Tibial artery (tissue), 4 donors: ENCODE data around the gene PEX5L.

Experiments
- DNase-seq, 2 donors: peaks; one replicate each; pipeline ENCODE4 v3.0.0-alpha.2; 2019
- H3K27ac ChIP-seq, 2 donors: fragments of 200-600 bp; sonication (generic) in 1 of 2; 1 replicate in 1 of 2; 2 replicates in 1 of 2; pipeline ENCODE4 v1.5.1; 2018 to 2019; ENCODE audit warnings: mild to moderate bottlenecking in 1 of 2
- H3K27me3 ChIP-seq, 2 donors: fragments of 200-600 bp; sonication (generic) in 1 of 2; one replicate each; pipeline versions ENCODE4 v1.5.1 to v1.6.0; 2016 to 2019
- H3K36me3 ChIP-seq, 3 donors: fragments of 200-600 bp; sonication (generic) in 2 of 3; one replicate each; pipeline ENCODE4 v1.5.1; 2016 to 2019; ENCODE audit warnings: mild to moderate bottlenecking in 2 of 3
- H3K4me1 ChIP-seq, 4 donors: fragments of 200-600 bp; sonication (generic) in 2 of 4; 1 replicate in 3 of 4; 2 replicates in 1 of 4; pipeline ENCODE4 v1.5.1; 2016 to 2019
- H3K4me3 ChIP-seq, 2 donors: fragments of 200-600 bp; sonication (generic) in 1 of 2; 1 replicate in 1 of 2; 2 replicates in 1 of 2; pipeline ENCODE4 v1.5.1; 2018 to 2019; ENCODE audit warnings: mild to moderate bottlenecking in 2 of 2
- H3K9me3 ChIP-seq, 3 donors: fragments of 200-600 bp; sonication (generic) in 1 of 3; one replicate each; pipeline ENCODE4 v1.5.1; 2016 to 2019
- intact Hi-C: fragments of 100-400 bp; cut with DNase I; formaldehyde crosslinking; loops from one replicate; pipeline ENCODE4 v1.15.0; 2023; ENCODE audit warnings: low total_unique reads
- TF ChIP-seq, protein P1 (sequence below), 2 experiments: fragments of 200-600 bp in 1 of 2; fragments of 450-650 bp in 1 of 2; IDR thresholded peaks; one replicate each; pipeline ENCODE4 v1.5.1; 2017 to 2019; ENCODE audit warnings: antibody characterized with exemption in 2 of 2, mild to moderate bottlenecking in 1 of 2, moderate library complexity in 1 of 2

The PEX5L gene

DNA sequence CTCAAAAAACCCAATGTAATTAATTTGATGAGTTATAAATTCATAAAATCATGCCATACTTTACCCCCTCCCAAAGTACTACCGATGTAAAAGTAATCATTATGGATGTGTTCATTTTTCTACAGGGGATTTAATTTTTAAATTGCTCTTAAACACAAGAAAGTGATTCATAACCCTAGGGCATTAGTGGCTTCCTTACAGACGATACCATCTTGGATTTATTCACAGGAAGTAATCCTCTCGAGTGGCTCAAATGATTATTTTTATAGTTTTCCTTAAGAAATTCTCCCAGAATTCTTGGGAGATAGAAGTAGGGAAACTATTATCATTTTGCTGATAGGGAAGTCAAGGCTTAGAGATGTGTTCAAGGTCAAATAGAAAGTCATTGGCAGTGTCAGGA is 80.9 kb downstream of the PEX5L start:
- Histone ChIP-seq H3K36me3 (no peaks in the 10 kb centered on the region), H3K27me3 (peaks cover 0 to 3% of the 10 kb centered on the region in 2 donors), H3K27ac (no peak overlapping the region), H3K4me3 (no peak overlapping the region), H3K4me1 (no peaks in the 10 kb centered on the region), H3K9me3 (no peaks in the 10 kb centered on the region)
- intact Hi-C loops: no loop called here
- no peak for DNase-seq
- TF ChIP-seq, protein P1, sequence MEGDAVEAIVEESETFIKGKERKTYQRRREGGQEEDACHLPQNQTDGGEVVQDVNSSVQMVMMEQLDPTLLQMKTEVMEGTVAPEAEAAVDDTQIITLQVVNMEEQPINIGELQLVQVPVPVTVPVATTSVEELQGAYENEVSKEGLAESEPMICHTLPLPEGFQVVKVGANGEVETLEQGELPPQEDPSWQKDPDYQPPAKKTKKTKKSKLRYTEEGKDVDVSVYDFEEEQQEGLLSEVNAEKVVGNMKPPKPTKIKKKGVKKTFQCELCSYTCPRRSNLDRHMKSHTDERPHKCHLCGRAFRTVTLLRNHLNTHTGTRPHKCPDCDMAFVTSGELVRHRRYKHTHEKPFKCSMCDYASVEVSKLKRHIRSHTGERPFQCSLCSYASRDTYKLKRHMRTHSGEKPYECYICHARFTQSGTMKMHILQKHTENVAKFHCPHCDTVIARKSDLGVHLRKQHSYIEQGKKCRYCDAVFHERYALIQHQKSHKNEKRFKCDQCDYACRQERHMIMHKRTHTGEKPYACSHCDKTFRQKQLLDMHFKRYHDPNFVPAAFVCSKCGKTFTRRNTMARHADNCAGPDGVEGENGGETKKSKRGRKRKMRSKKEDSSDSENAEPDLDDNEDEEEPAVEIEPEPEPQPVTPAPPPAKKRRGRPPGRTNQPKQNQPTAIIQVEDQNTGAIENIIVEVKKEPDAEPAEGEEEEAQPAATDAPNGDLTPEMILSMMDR (IDR thresholded peaks at IDR 0.05): no peak

DNA sequence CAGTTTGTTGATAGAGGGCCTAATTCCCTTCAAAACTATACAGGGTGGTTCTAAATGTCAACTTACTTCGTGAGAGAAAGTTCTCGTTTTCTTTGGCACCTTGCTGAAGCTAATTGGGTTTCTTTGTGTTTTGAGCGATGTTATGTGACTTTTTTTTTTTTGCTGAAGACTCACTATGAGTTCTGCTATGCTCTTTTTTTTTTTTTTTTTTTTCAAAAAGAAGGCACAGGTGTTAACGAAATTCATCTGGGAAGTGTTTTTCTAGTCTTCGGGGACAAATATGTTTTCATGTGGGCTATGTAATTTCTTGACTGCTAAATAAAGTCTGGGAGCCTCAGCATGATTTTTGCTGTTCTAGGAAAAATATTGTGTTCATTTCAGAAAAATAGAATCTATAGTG is 81.5 kb downstream of the PEX5L start:
- Histone ChIP-seq H3K9me3 (no peaks in the 10 kb centered on the region), H3K27ac (no peak overlapping the region), H3K4me3 (no peak overlapping the region), H3K4me1 (no peaks in the 10 kb centered on the region), H3K27me3 (peaks cover 0 to 8% of the 10 kb centered on the region in 2 donors), H3K36me3 (no peaks in the 10 kb centered on the region)
- no peak for DNase-seq
- TF ChIP-seq, protein P1 (IDR thresholded peaks at IDR 0.05): no peak
- intact Hi-C loops: no loop called here

DNA sequence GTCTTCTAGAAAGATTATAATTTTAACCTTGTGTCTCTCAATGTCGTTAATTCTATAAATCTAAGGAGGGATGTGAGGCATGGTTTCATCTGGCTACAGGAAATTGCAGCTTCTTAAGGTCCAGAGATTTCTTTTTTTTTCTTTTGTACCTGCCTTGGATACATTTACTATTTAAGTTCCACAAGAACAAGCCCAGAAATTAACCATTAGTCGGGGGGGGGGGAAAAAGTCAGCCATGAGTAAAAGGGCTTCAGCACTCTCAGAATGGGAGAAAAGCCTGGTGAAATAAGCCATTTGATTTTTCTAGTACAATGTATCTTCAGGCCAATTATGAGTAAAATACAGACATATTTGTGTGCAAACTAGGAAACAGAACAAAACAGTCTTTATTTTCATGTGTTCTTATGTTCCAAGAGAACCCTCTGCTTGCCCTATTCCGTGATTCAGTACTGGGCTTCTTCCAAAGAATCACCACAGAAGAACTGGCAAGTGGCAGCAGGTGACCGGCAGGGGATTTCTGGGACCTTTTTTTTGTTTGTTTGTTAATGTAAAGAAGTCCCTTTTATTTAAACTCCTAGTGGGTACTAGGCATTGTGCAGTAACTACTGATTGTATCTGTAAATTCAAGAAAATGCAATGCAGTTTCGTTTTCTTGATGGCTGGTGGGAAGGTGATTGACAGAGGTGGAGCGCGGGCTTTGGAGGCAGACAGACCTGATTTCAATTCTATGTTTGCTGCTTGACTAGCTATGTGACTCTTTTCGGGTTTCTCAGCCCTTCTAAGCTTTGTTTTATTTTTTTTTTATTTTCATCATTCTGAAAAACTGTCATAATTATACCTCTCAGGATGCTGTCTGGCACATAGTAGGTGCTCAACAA is 82.5 kb downstream of the PEX5L start:
- H3K4me1 ChIP-seq: no peaks in the 10 kb centered on the region
- DNase-seq: no peak
- TF ChIP-seq, protein P1 (IDR thresholded peaks at IDR 0.05): no peak
- no peaks in the 10 kb centered on the region for H3K9me3 ChIP-seq
- intact Hi-C loops: no loop called here
- peaks cover 0 to 8% of the 10 kb centered on the region in 2 donors for H3K27me3 ChIP-seq
- H3K27ac ChIP-seq: no peak overlapping the region
- no peaks in the 10 kb centered on the region for H3K36me3 ChIP-seq
- no peak overlapping the region for H3K4me3 ChIP-seq

DNA sequence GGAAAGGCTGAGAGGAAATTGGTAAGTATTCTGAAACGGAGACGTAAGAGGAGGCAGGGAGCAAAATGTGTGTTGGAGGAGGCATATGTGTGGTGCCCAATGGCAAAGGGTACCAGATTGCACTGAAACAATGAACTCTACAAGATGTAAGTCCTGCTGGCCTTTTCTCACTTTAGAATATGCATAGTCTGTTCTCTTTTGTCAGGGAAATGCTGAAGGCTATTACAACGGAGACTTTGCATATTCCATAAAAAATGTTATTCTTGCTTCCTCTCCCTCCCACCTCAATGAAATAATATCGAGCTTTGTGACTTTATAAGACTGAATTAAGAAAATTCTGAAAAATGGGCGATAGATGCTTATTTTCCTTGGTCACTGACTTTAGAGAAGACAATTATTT is 85.9 kb downstream of the PEX5L start:
- Histone ChIP-seq H3K4me1 (no peaks in the 10 kb centered on the region), H3K9me3 (no peaks in the 10 kb centered on the region), H3K27ac (no peak overlapping the region), H3K4me3 (no peak overlapping the region), H3K36me3 (no peaks in the 10 kb centered on the region), H3K27me3 (peaks cover 0 to 8% of the 10 kb centered on the region in 2 donors)
- DNase-seq: no peak
- intact Hi-C loops: no loop called here
- TF ChIP-seq, protein P1 (IDR thresholded peaks at IDR 0.05): no peak

DNA sequence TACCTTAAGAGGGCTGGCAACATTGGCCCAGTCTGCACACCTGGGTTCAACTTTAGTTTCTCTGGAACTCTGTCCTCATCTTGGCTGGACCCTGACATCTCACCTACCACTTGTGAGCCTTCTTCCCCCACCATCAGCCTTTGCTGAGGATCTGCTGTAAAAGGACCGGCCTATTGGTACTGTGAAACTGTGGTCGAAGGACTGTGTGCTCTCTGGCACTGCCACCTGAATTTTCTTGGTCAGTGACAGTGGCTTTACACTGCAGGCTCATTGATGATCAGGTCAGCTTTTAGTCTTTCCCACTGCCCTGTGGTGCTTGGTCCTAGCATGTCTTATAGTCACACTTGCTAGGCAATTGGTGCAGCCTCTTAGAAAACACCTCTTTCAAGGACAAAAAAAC is 86.9 kb downstream of the PEX5L start:
- Histone ChIP-seq H3K27ac (no peak overlapping the region), H3K36me3 (no peaks in the 10 kb centered on the region), H3K9me3 (no peaks in the 10 kb centered on the region), H3K4me3 (no peak overlapping the region), H3K4me1 (no peaks in the 10 kb centered on the region), H3K27me3 (peaks cover 0 to 8% of the 10 kb centered on the region in 2 donors)
- TF ChIP-seq, protein P1 (IDR thresholded peaks at IDR 0.05): no peak
- intact Hi-C loops: no loop called here
- DNase-seq: no peak
